GM18526 (cell line): ENCODE measurements around the gene FITM1.

Source experiments
- POLR2A ChIP-seq: IDR thresholded peaks from 3 replicates; pipeline ENCODE4 v1.6.1; 2011; ENCODE audit not compliant: insufficient read length; ENCODE audit errors: extremely low read depth

Gene FITM1

GRCh38 chr14:24157331-24157730 lies 26.9 kb downstream of the FITM1 start:
- TF ChIP-seq POLR2A: no peak

DNA sequence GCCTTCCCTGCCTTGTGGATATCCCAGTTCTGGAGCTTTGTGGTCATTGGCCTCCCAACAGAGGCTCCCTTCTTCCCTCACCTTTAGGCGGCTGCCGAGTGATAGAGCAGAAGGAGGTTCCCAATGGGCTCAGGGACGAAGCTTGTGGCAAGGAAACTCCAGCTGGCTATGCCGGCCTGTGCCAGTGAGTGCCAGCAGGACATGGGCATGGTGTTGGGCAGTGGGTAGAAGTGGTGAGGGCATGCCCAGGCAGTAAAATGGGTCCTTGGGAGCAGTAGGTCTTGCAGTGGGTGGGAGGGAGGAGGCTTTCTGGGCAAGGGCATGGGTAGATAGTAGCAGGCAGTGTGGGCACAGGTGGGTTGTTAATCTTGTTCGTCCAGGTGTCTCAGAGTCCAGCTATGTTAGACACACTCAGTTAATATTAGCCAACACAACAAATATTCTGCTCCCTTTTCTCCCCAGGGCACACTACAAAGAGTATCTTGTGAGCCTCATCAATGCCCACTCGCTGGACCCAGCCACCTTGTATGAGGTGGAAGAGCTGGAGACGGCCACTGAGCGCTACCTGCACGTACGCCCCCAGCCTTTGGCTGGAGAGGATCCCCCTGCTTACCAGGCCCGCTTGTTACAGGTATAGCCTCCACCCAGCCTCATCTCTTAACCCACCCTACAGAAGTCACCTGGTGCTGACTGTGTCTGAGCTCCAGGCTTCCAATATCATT lies 29.5 kb downstream of the FITM1 start:
- no peak for TF ChIP-seq POLR2A

DNA sequence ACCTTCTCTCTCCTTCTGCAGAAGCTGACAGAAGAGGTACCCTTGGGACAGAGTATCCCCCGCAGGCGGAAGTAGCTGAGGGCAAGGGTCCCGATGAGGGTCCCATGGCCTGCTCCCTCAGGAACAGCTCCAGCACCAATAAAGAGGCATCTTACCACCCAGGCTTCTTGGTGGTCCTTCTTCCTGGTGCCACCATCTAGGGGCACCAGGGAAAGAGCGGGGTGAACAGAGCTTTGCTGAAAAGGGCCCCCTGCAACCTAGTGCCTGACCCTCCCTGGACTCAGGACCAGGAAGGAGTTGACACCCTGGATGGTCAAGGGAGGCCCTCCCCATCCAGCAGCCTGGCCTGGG lies 30.0 kb downstream of the FITM1 start:
- TF ChIP-seq POLR2A: no peak

DNA sequence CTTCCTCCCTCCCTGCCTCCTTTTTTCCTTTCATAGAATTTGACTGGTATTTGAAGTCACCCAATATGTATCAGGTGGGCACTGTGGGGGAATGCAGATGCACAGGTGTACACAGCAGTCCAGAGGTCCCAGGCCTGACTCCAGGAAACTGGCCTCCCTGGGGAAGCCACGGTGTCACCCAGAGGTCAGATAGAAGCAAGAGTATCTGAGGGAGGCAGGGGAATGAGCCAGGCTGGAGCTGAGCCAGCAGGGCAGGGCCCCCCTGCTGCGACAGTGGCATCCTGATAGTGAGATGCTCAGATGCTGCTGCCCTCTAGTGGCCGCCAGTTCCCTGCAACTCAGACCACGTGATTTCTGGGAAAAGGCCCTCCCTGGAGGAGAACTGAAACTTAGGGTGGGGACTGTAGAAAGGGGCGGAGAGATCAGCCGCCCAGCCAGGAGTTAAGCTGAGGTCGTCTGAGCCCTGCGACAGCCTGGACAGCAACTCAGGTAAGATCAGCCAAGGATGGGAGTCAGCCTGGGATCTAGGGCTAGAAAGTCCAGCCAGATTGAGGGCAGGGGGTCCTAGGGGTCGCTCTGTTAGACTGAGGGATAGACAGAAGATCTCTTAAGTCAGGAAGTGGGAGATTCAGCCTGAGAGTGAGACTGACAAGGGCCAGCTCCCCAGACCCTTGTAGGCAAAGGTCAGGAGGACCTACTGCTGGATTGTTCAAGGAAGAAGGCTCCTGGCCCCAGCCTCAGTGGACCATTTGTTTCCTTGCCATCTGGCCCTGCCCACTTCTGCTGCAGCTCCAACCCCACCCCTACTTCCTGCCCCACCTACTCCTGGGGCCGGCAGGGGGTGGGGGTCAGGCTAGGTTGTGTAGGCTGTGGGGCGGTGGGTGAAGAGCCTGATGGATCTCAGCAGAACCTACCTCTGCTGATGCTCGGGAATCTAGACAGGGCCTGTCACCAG lies 30.7 kb downstream of the FITM1 start, which contains the start of gene IRF9:
IRF9 (plus strand) TSS at position 416 of the 955 bp plus-strand sequence. CDS start 880 bp downstream, outside the sequence.
- TF ChIP-seq POLR2A: peak; percentile 86

- no peak for TF ChIP-seq POLR2A
Measured at GRCh38 chr14:24162093-24162492, 31.6 kb downstream of the FITM1 start.

- peak; percentile 22 for TF ChIP-seq POLR2A
Measured at GRCh38 chr14:24164518-24164991, 34.1 kb downstream of the FITM1 start.

DNA sequence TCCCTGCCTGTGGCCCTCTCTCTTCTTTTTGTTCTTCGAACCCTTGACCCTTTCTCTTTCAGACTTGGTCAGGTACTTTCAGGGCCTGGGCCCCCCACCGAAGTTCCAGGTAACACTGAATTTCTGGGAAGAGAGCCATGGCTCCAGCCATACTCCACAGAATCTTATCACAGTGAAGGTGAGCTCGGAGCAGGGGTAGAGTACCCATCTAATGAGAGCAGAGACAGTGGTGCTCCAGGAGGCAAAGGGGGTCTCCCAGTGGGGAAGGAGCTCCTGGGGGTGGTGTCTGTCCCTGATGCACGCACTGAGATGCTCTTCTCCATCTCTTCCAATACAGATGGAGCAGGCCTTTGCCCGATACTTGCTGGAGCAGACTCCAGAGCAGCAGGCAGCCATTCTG lies 35.3 kb downstream of the FITM1 start:
- TF ChIP-seq POLR2A: no peak

DNA sequence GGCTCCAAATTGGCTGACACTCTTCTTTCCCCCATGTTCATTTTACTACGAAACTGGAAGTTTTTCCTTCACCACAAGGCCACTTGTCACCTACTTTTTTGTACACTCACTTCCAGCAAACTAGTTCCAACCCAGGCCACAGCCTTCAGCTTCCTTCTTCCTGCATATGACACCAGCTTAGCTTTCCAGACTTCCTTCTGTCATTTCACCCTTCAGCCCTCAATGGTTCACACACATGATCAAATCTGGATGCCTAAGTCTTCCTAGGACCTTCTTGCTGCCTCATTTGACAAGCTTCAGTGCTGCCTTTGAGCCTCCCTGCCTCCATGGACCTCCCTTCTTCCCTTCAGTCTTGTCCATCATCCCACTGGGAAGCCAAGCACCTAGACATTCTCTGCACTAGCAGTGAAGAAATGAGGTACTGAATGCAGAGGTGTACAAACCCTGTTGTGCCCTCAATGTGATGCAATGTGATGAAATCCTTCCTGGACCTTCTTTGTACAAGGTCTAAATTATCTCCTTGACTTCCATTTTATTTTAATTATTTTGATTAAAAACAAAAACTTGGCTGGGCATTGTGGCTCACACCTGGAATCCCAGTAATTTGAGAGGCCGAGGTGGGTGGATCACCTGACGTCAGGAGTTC lies 37.1 kb downstream of the FITM1 start:
- no peak for TF ChIP-seq POLR2A

GRCh38 chr14:24171422-24172260 lies 41.2 kb downstream of the FITM1 start, which contains the start of gene REC8:
Gene REC8 (plus strand): TSS chr14:24172080. CDS start chr14:24172553, 473 bp downstream.
- no peak for TF ChIP-seq POLR2A

- TF ChIP-seq POLR2A: no peak
Measured at GRCh38 chr14:24172261-24172860, 41.9 kb downstream of the FITM1 start.

- TF ChIP-seq POLR2A: no peak
Measured at GRCh38 chr14:24172871-24173281, 42.4 kb downstream of the FITM1 start.

- TF ChIP-seq POLR2A: no peak
Measured at GRCh38 chr14:24176599-24176998, 46.1 kb downstream of the FITM1 start.

DNA sequence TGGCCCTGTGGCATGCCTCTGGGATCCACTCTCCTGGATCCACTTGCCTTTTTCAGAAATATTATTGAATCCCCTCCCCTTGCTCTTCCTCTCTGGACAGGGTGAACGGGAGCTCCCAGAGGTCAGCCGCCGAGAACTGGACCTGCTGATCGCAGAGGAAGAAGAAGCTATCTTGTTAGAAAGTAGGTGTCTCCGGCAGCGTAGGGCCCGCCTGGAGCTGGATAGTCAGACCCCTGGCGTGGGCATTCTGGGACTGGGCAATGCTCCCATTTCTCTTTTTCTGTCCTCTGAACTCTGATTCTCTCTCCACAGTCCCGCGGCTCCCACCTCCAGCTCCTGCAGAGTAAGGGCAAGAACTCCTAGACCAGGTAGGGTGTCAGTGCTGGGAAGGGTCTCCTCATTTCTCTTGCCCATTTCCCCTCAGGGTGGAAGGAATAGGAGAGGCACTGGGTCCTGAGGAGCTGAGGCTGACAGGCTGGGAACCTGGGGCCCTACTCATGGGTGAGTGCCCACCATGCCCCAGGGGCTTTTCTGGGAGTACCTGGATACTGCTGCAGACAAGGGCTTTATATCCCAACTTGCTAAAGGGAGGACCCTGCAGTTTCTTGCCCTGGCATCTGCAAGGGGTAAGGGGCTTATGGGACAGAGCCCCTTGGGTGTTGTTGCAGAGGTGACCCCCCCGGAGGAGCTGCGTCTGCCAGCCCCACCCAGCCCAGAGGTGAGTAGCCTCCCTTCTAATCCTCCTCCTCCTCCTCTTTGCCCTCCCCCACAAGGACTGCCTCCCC lies 46.8 kb downstream of the FITM1 start:
- no peak for TF ChIP-seq POLR2A
